A549 (cell line): ENCODE measurements around the gene ANKRD9.

ENCODE experiments used
- CTCF ChIP-seq: fragments of >200 bp; sonication (Bioruptor Twin); formaldehyde crosslinking; IDR thresholded peaks from 3 replicates; pipeline ENCODE4 v1.5.1; 2016
- RAD21 ChIP-seq, 2 experiments: fragments of >200 bp in 1 of 2; sonication (Bioruptor Twin) in 1 of 2; formaldehyde crosslinking in 1 of 2; IDR thresholded peaks in 1 of 2; conservative IDR thresholded peaks in 1 of 2; 2 replicates in 1 of 2; 3 replicates in 1 of 2; pipeline ENCODE4 v1.6.1; 2012 to 2018; ENCODE audit warnings: inconsistent platforms in 1 of 2
- ZFP36 ChIP-seq: fragments of 450-650 bp; IDR thresholded peaks from 2 replicates; pipeline ENCODE4 v1.6.1; 2014; ENCODE audit warnings: borderline replicate concordance; ENCODE audit not compliant: partially characterized antibody

- TF ChIP-seq RAD21 (conservative IDR thresholded peaks at IDR 0.05 in 1 of 2, IDR thresholded peaks at IDR 0.05 in 1 of 2) (no peak), CTCF (no peak), ZFP36 (no peak)
Observed at GRCh38 chr14:102481791-102482238, 27.8 kb downstream of the ANKRD9 start.
